Transverse colon (tissue), 4 donors: ENCODE results near the gene TPSD1. TPM values are rescaled to one million over a fixed set of nuclear protein-coding genes. Genes with fewer than 3 reads are reported as not detected.
"Not testable (repeated sequence)": the region's sequence is repeated elsewhere in the genome, so short reads cannot be mapped to it uniquely, and the experiment has no call there.

Experiments used
- DNase-seq: peaks from one replicate; pipeline ENCODE4 v3.0.0-alpha.2; 2019
- H3K27ac ChIP-seq, 4 donors: fragments of 200-600 bp; sonication (generic); 2 replicates each; pipeline ENCODE4 v1.5.1; 2016 to 2018; ENCODE audit warnings: inconsistent platforms in 4 of 4
- H3K27me3 ChIP-seq: fragments of 200-600 bp; sonication (generic); 2 replicates; pipeline ENCODE4 v1.5.1; 2017; ENCODE audit warnings: inconsistent platforms
- H3K36me3 ChIP-seq, 4 donors: fragments of 200-600 bp; sonication (generic); 2 replicates each; pipeline ENCODE4 v1.5.1; 2017 to 2019; ENCODE audit warnings: inconsistent platforms in 4 of 4
- H3K4me1 ChIP-seq, 4 donors: fragments of 200-600 bp; sonication (generic); 2 replicates each; pipeline ENCODE4 v1.5.1; 2017 to 2020; ENCODE audit warnings: inconsistent platforms in 4 of 4
- H3K4me3 ChIP-seq, 4 donors: fragments of 200-600 bp; sonication (generic); 1 replicate in 1 of 4; 2 replicates in 3 of 4; pipeline versions ENCODE4 v1.5.1 to v1.6.1; 2017 to 2019; ENCODE audit warnings: inconsistent platforms in 4 of 4
- H3K9me3 ChIP-seq, 2 donors: fragments of 200-600 bp; sonication (generic); 2 replicates each; pipeline ENCODE4 v1.5.1; 2017 to 2019; ENCODE audit warnings: inconsistent platforms in 2 of 2
- CTCF ChIP-seq, 5 experiments: fragments of 200-600 bp in 3 of 5; fragments of 450-650 bp in 2 of 5; sonication (generic) in 3 of 5; IDR thresholded peaks; 1 replicate in 2 of 5; 2 replicates in 3 of 5; pipeline ENCODE4 v1.5.1; 2016 to 2017; ENCODE audit warnings: antibody characterized with exemption in 5 of 5, inconsistent platforms in 3 of 5, mild to moderate bottlenecking in 2 of 5, moderate library complexity in 1 of 5
- EP300 ChIP-seq: sonication (generic); formaldehyde crosslinking; IDR thresholded peaks from one replicate; pipeline ENCODE4 v1.6.1; 2017; ENCODE audit warnings: antibody characterized with exemption, low read depth
- POLR2A ChIP-seq: fragments of 450-650 bp; IDR thresholded peaks from one replicate; pipeline ENCODE4 v1.6.1; 2016; ENCODE audit warnings: antibody characterized with exemption, mild to moderate bottlenecking, moderate library complexity
- POLR2AphosphoS5 ChIP-seq, 3 donors: sonication (generic); formaldehyde crosslinking; IDR thresholded peaks; one replicate each; pipeline ENCODE4 v1.6.1; 2016; ENCODE audit warnings: antibody characterized with exemption in 3 of 3
- WGBS, 2 donors: methylation state at CpG; one replicate each; pipeline ENCODE4 v1.1.5; 2018; ENCODE audit warnings: low coverage in 1 of 2; 5-methylcytosine and 5-hydroxymethylcytosine counted together
- in situ Hi-C, 4 donors: fragments of 200-750 bp; cut with MboI; loops; one replicate each; pipeline versions ENCODE4 v1.15.0 to v1.15.1; 2017; ENCODE audit warnings: low sequenced_read_pairs in 3 of 4, low pct_ligation_motif_present in 1 of 4, low pct_unique_long_range_greater_than_20kb in 1 of 4
- intact Hi-C: fragments of 100-400 bp; cut with DNase I; formaldehyde crosslinking; loops from one replicate; pipeline ENCODE4 v1.15.1; 2023; ENCODE audit warnings: low total_unique reads
- total RNA-seq, 4 donors: library from RNA; depleted of rRNA; stranded (reverse); fragments of >200 nt; gene quantifications; one replicate each; pipeline ENCODE4 v1.1.0, GENCODE V29; 2016

TPSD1 gene
- total RNA-seq, 4 donors from 2014 or later: 4.6 to 12.0 (median 7.8) TPM; not detected in 1

- H3K4me3 ChIP-seq: no peak overlapping the region
- peaks cover 86% of the 10 kb centered on the region for H3K27me3 ChIP-seq
- no peaks in the 10 kb centered on the region for H3K9me3 ChIP-seq
- no peak for DNase-seq
- WGBS, 2 donors: 53% methylated on average over 22 of the region's 22 CpGs; no CpG with 5 or more reads in 1 of the 2 donors
- in situ Hi-C loops (no loop called here), intact Hi-C loops (no loop called here)
- H3K27ac ChIP-seq: no peak overlapping the region
- no peak for TF ChIP-seq POLR2A
- TF ChIP-seq CTCF (IDR thresholded peaks at IDR 0.05): no peak
- TF ChIP-seq POLR2AphosphoS5 (IDR thresholded peaks at IDR 0.05): no peak
- no peaks in the 10 kb centered on the region for H3K36me3 ChIP-seq
- peaks cover 0 to 10% (median 5%) of the 10 kb centered on the region in 4 donors for H3K4me1 ChIP-seq
Measured at GRCh38 chr16:1290063-1290501, 34.2 kb downstream of the TPSD1 start.

- Histone ChIP-seq H3K4me1 (peaks cover 0 to 10% (median 5%) of the 10 kb centered on the region in 4 donors), H3K27ac (no peak overlapping the region), H3K4me3 (no peak overlapping the region), H3K9me3 (no peaks in the 10 kb centered on the region), H3K36me3 (no peaks in the 10 kb centered on the region), H3K27me3 (peaks cover 78% of the 10 kb centered on the region)
- DNase-seq: no peak
- in situ Hi-C loops (no loop called here), intact Hi-C loops (no loop called here)
- TF ChIP-seq EP300: no peak
- no peak for TF ChIP-seq POLR2A
- TF ChIP-seq POLR2AphosphoS5 (IDR thresholded peaks at IDR 0.05): no peak
- no peak for TF ChIP-seq CTCF (IDR thresholded peaks at IDR 0.05)
- WGBS, 2 donors: 48 to 49% methylated on average over 4 to 26 of the region's 29 CpGs
Measured at GRCh38 chr16:1290860-1291575, 35.1 kb downstream of the TPSD1 start.

GRCh38 chr16:1291576-1291974 is 35.7 kb downstream of the TPSD1 start:
- H3K27ac ChIP-seq: no peak overlapping the region
- DNase-seq: no peak
- in situ Hi-C loops (no loop called here), intact Hi-C loops (no loop called here)
- no peaks in the 10 kb centered on the region for H3K9me3 ChIP-seq
- 53 to 97% methylated on average over 5 to 17 of the region's 17 CpGs for WGBS, 2 donors
- TF ChIP-seq POLR2A (no peak), POLR2AphosphoS5 (IDR thresholded peaks at IDR 0.05) (no peak), CTCF (IDR thresholded peaks at IDR 0.05) (no peak), EP300 (no peak)
- H3K4me1 ChIP-seq: peaks cover 0 to 10% (median 5%) of the 10 kb centered on the region in 4 donors
- peaks cover 72% of the 10 kb centered on the region for H3K27me3 ChIP-seq
- H3K36me3 ChIP-seq: no peaks in the 10 kb centered on the region
- H3K4me3 ChIP-seq: no peak overlapping the region

- in situ Hi-C loops, intact Hi-C loops, H3K9me3 ChIP-seq, H3K27ac ChIP-seq, H3K4me3 ChIP-seq, DNase-seq, H3K36me3 ChIP-seq: not testable (repeated sequence)
- Histone ChIP-seq H3K27me3 (peaks cover 67% of the 10 kb centered on the region), H3K4me1 (peaks cover 0 to 15% (median 5%) of the 10 kb centered on the region in 4 donors)
- WGBS, 2 donors: 69 to 74% methylated on average over 3 to 6 of the region's 6 CpGs
Measured at GRCh38 chr16:1292208-1292607, 36.3 kb downstream of the TPSD1 start.

- WGBS, 2 donors: 70 to 100% methylated on average over 1 to 8 of the region's 8 CpGs
- H3K4me3 ChIP-seq, intact Hi-C loops, DNase-seq, H3K27ac ChIP-seq, in situ Hi-C loops, H3K9me3 ChIP-seq, H3K36me3 ChIP-seq: not testable (repeated sequence)
- peaks cover 0 to 19% (median 5%) of the 10 kb centered on the region in 4 donors for H3K4me1 ChIP-seq
- H3K27me3 ChIP-seq: peaks cover 61% of the 10 kb centered on the region
Measured at GRCh38 chr16:1292808-1293207, 36.9 kb downstream of the TPSD1 start.
